Activated naive CD4-positive, alpha-beta T cell treated with anti-CD3 and anti-CD28 coated beads, Interleukin-2, amount 10 ng/mL, durations not matched to agents 5 hours and 36 hours (primary cell): ENCODE data around the gene SLC17A4. TPM values are rescaled to one million over a fixed set of nuclear protein-coding genes. Genes with fewer than 3 reads are reported as not detected.

Source experiments
- total RNA-seq, 2 experiments: library from RNA; stranded (reverse); gene quantifications; one replicate each; pipeline ENCODE4 v1.2.3, GENCODE V29; 2021

Gene SLC17A4
- not detected for total RNA-seq

DNA sequence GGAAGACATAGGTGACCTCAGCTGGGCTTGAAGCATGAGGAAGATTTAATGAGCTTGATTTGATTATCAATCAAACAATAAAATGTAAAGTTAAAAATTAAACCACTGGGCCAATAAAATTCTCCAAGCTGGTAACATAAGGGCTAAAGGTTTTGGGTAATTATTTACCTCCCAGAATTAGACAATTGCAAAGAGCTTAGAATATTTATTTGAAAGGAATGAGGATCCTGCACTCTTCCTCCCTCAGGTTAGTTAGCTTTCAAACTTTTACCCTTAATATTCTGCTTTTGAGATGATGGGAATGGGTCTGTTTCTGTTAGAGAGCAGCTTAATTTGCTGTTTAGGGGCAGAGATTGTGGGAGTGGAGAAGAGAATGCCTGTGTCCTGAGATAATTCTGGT lies at the start of gene SLC17A4:
Gene SLC17A4 (plus strand): TSS at position 208 of the 400 bp plus-strand sequence. CDS start 7,221 bp downstream, outside the sequence.

Other genes starting within 250 kb of the SLC17A4 start
- gene SCGN, start 102.5 kb upstream of the SLC17A4 start, total RNA-seq, result not detected
- gene SLC17A1, start 77.3 kb downstream of the SLC17A4 start, total RNA-seq, result not detected
- under 1 TPM in 1 of 2 experiments, not detected in 1; 0.18 TPM for gene SLC17A3, start 119.5 kb downstream of the SLC17A4 start, total RNA-seq
- gene SLC17A2, start 175.9 kb downstream of the SLC17A4 start, total RNA-seq, result not detected
- 10 to 100 TPM; 24.0 to 24.8 TPM for gene TRIM38, start 208.1 kb downstream of the SLC17A4 start, total RNA-seq